ENCODE results near the gene DNASE1.

The DNASE1 gene

DNA sequence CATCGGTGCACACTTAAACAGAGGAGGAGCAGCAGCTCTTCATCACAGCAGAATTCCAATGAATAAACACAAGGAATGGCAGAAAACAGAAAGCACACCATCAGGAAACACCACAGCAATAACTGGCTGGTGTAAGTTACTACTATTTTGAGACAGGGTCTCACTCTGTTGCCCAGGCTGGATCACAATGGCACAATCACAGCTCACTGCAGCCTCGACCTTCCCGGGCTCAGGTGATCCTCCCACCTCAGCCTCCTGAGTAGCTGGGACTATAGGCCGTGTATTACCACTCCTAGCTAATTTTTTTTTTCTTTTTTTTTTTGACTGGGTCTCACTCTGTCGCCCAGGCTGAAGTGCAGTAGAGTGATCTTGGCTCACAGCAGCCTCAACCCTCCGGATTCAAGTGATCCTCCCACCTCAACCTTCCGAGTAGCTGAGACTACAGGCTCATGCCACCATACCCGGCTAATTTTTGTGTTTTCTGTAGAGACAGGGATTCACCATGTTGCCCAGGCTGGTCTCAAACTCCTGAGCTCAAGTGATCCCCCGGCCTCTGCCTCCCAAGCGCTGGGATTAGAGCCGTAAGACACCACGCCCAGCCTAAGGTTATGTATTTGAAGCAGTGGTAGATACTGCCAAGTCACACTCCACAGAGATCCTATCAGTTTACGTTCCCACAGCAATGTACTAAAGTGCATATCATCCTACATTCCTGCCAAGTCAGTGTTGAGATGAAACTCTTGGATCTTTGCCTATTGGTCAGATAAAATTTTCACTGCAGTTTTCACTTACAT, 42.1 kb downstream of the DNASE1 start:
- peak; percentile 89 for DNase-seq (ENCODE audit: low read depth, low spot score)
- TF ChIP-seq, protein P1, sequence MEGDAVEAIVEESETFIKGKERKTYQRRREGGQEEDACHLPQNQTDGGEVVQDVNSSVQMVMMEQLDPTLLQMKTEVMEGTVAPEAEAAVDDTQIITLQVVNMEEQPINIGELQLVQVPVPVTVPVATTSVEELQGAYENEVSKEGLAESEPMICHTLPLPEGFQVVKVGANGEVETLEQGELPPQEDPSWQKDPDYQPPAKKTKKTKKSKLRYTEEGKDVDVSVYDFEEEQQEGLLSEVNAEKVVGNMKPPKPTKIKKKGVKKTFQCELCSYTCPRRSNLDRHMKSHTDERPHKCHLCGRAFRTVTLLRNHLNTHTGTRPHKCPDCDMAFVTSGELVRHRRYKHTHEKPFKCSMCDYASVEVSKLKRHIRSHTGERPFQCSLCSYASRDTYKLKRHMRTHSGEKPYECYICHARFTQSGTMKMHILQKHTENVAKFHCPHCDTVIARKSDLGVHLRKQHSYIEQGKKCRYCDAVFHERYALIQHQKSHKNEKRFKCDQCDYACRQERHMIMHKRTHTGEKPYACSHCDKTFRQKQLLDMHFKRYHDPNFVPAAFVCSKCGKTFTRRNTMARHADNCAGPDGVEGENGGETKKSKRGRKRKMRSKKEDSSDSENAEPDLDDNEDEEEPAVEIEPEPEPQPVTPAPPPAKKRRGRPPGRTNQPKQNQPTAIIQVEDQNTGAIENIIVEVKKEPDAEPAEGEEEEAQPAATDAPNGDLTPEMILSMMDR (IDR thresholded peaks at IDR 0.05; ENCODE audit: insufficient read depth, low read length, missing control alignments), result no peak
- CTCF ChIA-PET, result interaction anchor here (0.9 to 1.8 kb wide), 4 partner anchors 9 to 182 kb away, joined by 3 to 5 read pairs (median 3); no protein-coding TSS in a partner anchor
- POLR2A ChIA-PET, result no interaction called here
- H3K4me3 ChIP-seq (ENCODE audit: low read depth, low read length), result no peak overlapping the region

DNA sequence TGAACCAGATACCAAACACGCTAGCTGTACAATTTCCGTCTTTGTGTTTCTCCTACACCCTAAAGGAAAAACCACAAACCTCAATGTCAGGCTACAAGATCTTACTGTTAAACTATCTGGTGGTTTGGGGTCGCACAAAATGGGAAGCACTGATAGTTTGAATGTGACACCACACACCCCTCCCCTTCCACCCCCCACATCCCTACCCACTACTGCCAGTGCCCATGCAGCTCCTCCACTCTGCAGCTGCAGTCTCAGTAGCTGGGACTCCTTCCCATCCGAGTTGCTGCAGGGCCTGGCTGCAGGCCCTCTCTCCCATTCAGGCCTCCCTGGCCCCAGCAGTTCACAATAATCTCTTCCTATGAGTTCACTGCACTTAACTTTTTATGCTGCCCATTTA, 44.5 kb downstream of the DNASE1 start:
- no peak overlapping the region for H3K4me3 ChIP-seq (ENCODE audit: low read depth, low read length)
- DNase-seq (ENCODE audit: low read depth, low spot score), result no peak
- ChIA-PET CTCF (interaction anchor here (1.8 to 5.0 kb wide), 2 partner anchors 8 to 10 kb away, joined by 3 to 47 read pairs; no protein-coding TSS in a partner anchor), POLR2A (interaction anchor here (1.0 kb wide), 1 partner anchor 9 kb away, joined by 3 read pairs; no protein-coding TSS in a partner anchor)
- TF ChIP-seq, protein P1 (IDR thresholded peaks at IDR 0.05; ENCODE audit: insufficient read depth, low read length, missing control alignments), result no peak

DNA sequence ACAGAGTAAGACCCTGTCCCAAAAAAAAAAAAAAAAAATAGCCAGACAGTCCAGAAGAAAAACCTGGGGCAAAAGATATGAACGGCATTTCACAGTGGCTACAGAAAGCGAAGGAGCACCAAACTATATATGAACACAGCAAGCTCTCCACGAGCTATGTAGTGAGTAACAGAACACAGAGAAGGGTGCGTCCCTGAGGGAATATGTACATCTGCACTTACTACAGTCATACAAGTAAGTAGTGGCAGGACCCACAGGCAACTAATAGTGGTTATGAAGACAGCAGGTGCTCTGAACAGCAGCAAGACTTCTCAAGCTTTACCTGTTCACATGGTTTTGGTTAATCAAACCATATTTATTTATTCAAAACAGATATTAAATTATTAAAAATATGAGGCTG, 47.0 kb downstream of the DNASE1 start:
- DNase-seq (ENCODE audit: low read depth, low spot score), result no peak
- ChIA-PET CTCF (interaction anchor here (0.6 to 5.0 kb wide), 5 partner anchors 11 to 542 kb away, joined by 3 to 47 read pairs (median 4); partner anchors contain the start of gene TRAP1), POLR2A (no interaction called here)
- H3K4me3 ChIP-seq (ENCODE audit: low read depth, low read length), result no peak overlapping the region
- TF ChIP-seq, protein P1 (IDR thresholded peaks at IDR 0.05; ENCODE audit: insufficient read depth, low read length, missing control alignments), result no peak

DNA sequence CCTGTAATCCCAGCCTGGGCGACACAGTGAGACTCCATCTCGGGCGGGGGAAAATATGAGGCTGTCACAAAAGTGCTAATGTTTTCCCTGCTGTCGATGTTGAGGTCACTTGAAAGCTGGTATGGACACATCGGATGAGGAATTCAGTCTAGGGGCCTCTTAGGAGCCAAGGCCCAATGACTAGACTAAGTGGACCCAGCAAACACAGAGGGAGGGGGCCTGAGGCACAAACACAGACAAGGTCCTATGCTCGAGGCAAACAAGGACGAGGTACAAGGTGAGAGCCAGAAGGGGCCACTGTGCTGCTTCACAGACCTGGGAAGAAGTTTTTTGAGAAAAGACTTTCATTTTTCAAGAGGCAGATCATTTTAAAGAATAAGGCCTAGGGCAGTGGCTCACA, 47.6 kb downstream of the DNASE1 start:
- H3K4me3 ChIP-seq (ENCODE audit: low read depth, low read length), result no peak overlapping the region
- TF ChIP-seq, protein P1 (IDR thresholded peaks at IDR 0.05; ENCODE audit: insufficient read depth, low read length, missing control alignments), result no peak
- ChIA-PET CTCF (interaction anchor here (1.0 to 5.0 kb wide), 3 partner anchors 11 to 542 kb away, joined by 3 to 47 read pairs (median 4); partner anchors contain the start of gene TRAP1), POLR2A (no interaction called here)
- DNase-seq (ENCODE audit: low read depth, low spot score), result no peak

DNA sequence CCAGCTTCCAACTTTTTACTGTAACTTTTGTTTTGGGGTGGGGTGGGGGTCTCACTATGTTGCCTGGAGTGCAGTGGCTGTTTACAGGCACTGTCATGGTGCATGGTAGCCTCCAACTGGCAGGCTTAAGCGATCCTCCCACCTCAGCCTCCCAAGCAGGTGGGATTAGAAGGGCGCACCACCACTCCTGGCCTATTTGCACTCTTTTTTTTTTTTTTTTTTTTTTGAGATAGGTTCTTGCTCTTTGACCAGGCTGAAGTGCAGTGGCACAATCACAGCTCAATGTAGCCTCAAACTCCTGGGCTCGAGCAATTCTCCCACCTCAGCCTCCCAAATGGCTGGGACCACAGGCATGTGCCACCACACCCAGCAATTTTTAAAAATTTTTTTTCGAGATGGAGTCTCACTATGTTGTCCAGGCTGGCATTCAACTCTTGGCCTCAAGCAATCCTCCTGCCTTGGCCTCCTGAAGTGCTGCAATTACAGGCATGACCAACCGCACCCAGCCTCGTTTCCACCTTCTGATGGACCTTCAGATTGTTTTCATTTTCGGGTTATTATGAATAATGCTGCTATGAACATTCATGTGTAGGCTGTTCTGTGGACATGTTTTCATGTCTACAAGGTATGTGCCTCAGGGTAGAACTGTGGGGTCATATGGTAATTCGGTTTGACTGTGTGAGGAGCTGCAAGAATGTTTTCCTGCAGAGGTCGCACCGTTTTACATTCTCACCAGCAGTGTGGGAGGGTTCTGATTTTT, 51.9 kb downstream of the DNASE1 start:
- no peak overlapping the region for H3K4me3 ChIP-seq (ENCODE audit: low read depth, low read length)
- TF ChIP-seq, protein P1 (IDR thresholded peaks at IDR 0.05; ENCODE audit: insufficient read depth, low read length, missing control alignments), result no peak
- CTCF ChIA-PET, result no interaction called here
- POLR2A ChIA-PET, result no interaction called here
- no peak for DNase-seq (ENCODE audit: low read depth, low spot score)
